ENCODE data around the gene MT3. TPM values are rescaled to one million over a fixed set of nuclear protein-coding genes. Genes with fewer than 3 reads are reported as not detected.
A peak's percentile ranks its signal among the peaks of the same experiment; 100 is the strongest.

The MT3 gene
- total and polyA plus RNA-seq, 9 of the 15 experiments (the other 6 are each of a cell fraction or from before 2014, with no cell fraction given) = not detected

DNA sequence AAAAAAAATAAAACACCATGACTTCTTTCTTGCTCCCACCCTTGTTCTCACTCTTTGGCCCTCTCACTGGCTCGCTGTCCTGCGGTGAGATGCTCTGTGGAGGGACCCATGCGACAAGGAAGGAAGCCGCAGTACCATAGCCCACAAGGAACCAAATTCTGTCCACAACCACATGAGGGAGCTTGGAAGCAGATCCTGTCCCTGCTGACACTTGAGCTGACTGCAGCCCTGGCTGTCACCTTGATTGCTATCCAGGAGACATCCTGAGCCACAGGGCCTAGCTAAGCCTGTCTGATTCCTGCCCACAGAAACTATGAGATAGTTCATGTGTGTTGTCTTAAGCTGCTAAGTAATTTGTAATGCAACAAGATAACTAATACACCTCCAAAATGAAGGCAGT is 14.3 kb downstream of the MT3 start (continued):
- TF ChIP-seq, protein P1, sequence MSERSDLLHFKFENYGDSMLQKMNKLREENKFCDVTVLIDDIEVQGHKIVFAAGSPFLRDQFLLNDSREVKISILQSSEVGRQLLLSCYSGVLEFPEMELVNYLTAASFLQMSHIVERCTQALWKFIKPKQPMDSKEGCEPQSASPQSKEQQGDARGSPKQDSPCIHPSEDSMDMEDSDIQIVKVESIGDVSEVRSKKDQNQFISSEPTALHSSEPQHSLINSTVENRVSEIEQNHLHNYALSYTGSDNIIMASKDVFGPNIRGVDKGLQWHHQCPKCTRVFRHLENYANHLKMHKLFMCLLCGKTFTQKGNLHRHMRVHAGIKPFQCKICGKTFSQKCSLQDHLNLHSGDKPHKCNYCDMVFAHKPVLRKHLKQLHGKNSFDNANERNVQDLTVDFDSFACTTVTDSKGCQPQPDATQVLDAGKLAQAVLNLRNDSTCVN (CRISPR knock-in tag; IDR thresholded peaks at IDR 0.05) = no peak
- TF ChIP-seq, protein P2, sequence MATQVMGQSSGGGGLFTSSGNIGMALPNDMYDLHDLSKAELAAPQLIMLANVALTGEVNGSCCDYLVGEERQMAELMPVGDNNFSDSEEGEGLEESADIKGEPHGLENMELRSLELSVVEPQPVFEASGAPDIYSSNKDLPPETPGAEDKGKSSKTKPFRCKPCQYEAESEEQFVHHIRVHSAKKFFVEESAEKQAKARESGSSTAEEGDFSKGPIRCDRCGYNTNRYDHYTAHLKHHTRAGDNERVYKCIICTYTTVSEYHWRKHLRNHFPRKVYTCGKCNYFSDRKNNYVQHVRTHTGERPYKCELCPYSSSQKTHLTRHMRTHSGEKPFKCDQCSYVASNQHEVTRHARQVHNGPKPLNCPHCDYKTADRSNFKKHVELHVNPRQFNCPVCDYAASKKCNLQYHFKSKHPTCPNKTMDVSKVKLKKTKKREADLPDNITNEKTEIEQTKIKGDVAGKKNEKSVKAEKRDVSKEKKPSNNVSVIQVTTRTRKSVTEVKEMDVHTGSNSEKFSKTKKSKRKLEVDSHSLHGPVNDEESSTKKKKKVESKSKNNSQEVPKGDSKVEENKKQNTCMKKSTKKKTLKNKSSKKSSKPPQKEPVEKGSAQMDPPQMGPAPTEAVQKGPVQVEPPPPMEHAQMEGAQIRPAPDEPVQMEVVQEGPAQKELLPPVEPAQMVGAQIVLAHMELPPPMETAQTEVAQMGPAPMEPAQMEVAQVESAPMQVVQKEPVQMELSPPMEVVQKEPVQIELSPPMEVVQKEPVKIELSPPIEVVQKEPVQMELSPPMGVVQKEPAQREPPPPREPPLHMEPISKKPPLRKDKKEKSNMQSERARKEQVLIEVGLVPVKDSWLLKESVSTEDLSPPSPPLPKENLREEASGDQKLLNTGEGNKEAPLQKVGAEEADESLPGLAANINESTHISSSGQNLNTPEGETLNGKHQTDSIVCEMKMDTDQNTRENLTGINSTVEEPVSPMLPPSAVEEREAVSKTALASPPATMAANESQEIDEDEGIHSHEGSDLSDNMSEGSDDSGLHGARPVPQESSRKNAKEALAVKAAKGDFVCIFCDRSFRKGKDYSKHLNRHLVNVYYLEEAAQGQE (IDR thresholded peaks at IDR 0.05; ENCODE audit: borderline replicate concordance) = peak; percentile 60; the same call in 1 of the 2 replicates
- TF ChIP-seq, protein P2 (CRISPR knock-in tag; IDR thresholded peaks at IDR 0.05; ENCODE audit: low read depth) = no peak
- TF ChIP-seq, protein P3, sequence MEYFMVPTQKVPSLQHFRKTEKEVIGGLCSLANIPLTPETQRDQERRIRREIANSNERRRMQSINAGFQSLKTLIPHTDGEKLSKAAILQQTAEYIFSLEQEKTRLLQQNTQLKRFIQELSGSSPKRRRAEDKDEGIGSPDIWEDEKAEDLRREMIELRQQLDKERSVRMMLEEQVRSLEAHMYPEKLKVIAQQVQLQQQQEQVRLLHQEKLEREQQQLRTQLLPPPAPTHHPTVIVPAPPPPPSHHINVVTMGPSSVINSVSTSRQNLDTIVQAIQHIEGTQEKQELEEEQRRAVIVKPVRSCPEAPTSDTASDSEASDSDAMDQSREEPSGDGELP (CRISPR knock-in tag; IDR thresholded peaks at IDR 0.05; ENCODE audit: borderline replicate concordance) = no peak
- TF ChIP-seq ZNF197 (CRISPR knock-in tag; IDR thresholded peaks at IDR 0.05; ENCODE audit: low read depth) (no peak), DIDO1 (tag; IDR thresholded peaks at IDR 0.05; ENCODE audit: low read depth) (no peak), COPS2 (conservative IDR thresholded peaks at IDR 0.05) (no peak), ILF3 (IDR thresholded peaks at IDR 0.05; ENCODE audit: borderline replicate concordance) (no peak), TAF1 (IDR thresholded peaks at IDR 0.05; ENCODE audit: control insufficient read depth, extremely low read depth, insufficient read depth, low read length, severe bottlenecking) (no peak), ZFP36 (IDR thresholded peaks at IDR 0.05; ENCODE audit: low read depth, low read length, partially characterized antibody) (peak; percentile 55), KLF1 (tag; IDR thresholded peaks at IDR 0.05) (no peak)
- TF ChIP-seq, protein P4, sequence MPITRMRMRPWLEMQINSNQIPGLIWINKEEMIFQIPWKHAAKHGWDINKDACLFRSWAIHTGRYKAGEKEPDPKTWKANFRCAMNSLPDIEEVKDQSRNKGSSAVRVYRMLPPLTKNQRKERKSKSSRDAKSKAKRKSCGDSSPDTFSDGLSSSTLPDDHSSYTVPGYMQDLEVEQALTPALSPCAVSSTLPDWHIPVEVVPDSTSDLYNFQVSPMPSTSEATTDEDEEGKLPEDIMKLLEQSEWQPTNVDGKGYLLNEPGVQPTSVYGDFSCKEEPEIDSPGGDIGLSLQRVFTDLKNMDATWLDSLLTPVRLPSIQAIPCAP (CRISPR knock-in tag; IDR thresholded peaks at IDR 0.05; ENCODE audit: borderline replicate concordance) = no peak
